ENCODE data around the gene PTOV1.

GRCh38 chr19:49894011-49894664 is 43.2 kb downstream of the PTOV1 start:
- TF ChIP-seq CTCF (conservative IDR thresholded peaks at IDR 0.05; ENCODE audit: low read depth, low read length) (no peak), POLR2A (IDR thresholded peaks at IDR 0.05; ENCODE audit: low read depth, low read length) (no peak), RAD21 (IDR thresholded peaks at IDR 0.05; ENCODE audit: low read length) (no peak), SMC3 (IDR thresholded peaks at IDR 0.05; ENCODE audit: low read depth, low read length) (no peak), CEBPB (IDR thresholded peaks at IDR 0.05; ENCODE audit: low read depth, low read length) (no peak), ELK1 (IDR thresholded peaks at IDR 0.05; ENCODE audit: borderline replicate concordance, low read depth, low read length) (no peak), MAZ (IDR thresholded peaks at IDR 0.05; ENCODE audit: borderline replicate concordance, low read depth, low read length) (no peak), FOS (IDR thresholded peaks at IDR 0.05; ENCODE audit: low read depth, low read length) (no peak), RFX5 (IDR thresholded peaks at IDR 0.05; ENCODE audit: low read depth, low read length) (no peak), MXI1 (IDR thresholded peaks at IDR 0.05; ENCODE audit: borderline replicate concordance, low read depth, low read length) (no peak), RCOR1 (IDR thresholded peaks at IDR 0.05; ENCODE audit: insufficient replicate concordance, low read length) (no peak), BHLHE40 (IDR thresholded peaks at IDR 0.05; ENCODE audit: low read depth, low read length) (no peak)
- TF ChIP-seq, protein P1, sequence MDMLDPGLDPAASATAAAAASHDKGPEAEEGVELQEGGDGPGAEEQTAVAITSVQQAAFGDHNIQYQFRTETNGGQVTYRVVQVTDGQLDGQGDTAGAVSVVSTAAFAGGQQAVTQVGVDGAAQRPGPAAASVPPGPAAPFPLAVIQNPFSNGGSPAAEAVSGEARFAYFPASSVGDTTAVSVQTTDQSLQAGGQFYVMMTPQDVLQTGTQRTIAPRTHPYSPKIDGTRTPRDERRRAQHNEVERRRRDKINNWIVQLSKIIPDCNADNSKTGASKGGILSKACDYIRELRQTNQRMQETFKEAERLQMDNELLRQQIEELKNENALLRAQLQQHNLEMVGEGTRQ (IDR thresholded peaks at IDR 0.05; ENCODE audit: low read depth, low read length) = no peak
